Effector memory CD8-positive, alpha-beta T cell (primary cell): ENCODE results near the gene CA14.
"Not testable (repeated sequence)": the region's sequence is repeated elsewhere in the genome, so short reads cannot be mapped to it uniquely, and the experiment has no call there.

Source experiments
- ATAC-seq: fragments of 150-1000 bp; cut with Tn5 transposase; replicated peaks from 2 replicates; pipeline ENCODE4 v1.10.0; 2021; ENCODE audit warnings: mild to moderate bottlenecking, moderate library complexity
- DNase-seq, 3 experiments: peaks; one replicate each; pipeline ENCODE4 v3.0.0; 2021
- H3K27ac Mint-ChIP-seq, 2 donors: one replicate each; pipeline ENCODE4 v1.8.0; 2022; ENCODE audit warnings: mild to moderate bottlenecking in 2 of 2, mixed read lengths in 2 of 2, moderate library complexity in 2 of 2
- H3K27me3 Mint-ChIP-seq, 2 donors: one replicate each; pipeline ENCODE4 v1.8.0; 2022; ENCODE audit warnings: mixed read lengths in 2 of 2
- H3K36me3 Mint-ChIP-seq: one replicate; pipeline ENCODE4 v1.8.0; 2022; ENCODE audit warnings: mild to moderate bottlenecking, moderate library complexity, mixed read lengths; ENCODE audit not compliant: insufficient read depth
- H3K4me1 Mint-ChIP-seq, 2 donors: one replicate each; pipeline ENCODE4 v1.8.0; 2022; ENCODE audit warnings: low read depth in 2 of 2, mixed read lengths in 2 of 2
- H3K4me3 Mint-ChIP-seq, 2 donors: one replicate each; pipeline ENCODE4 v1.8.0; 2022; ENCODE audit warnings: mild to moderate bottlenecking in 2 of 2, mixed read lengths in 2 of 2, moderate library complexity in 2 of 2
- H3K9me3 Mint-ChIP-seq, 2 donors: one replicate each; pipeline ENCODE4 v1.8.0; 2022; ENCODE audit warnings: mixed read lengths in 2 of 2

CA14 gene

DNA sequence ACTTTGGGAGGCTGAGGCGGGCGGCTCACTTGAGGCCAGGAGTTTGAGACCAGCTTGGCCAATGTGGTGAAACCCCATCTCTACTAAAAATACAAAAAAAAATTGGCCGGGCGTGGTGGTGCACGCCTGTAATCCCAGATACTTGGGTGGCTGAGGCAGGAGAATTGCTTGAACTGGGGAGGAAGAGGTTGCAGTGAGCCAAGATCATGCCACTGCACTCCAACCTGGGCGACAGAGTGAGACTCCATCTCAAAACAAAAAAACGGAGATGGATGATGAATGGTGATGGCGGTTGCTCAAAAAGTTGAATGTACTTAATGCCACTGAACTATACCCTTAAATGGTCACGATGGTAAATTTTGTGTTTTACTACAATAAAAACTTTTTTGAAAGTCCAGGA is 51.0 kb downstream of the CA14 start:
- not testable (repeated sequence) for H3K36me3 Mint-ChIP-seq, H3K4me3 Mint-ChIP-seq, H3K9me3 Mint-ChIP-seq, DNase-seq, H3K27me3 Mint-ChIP-seq, ATAC-seq, H3K27ac Mint-ChIP-seq, H3K4me1 Mint-ChIP-seq

GRCh38 chr1:150309758-150310508 is 52.4 kb downstream of the CA14 start:
- H3K27ac Mint-ChIP-seq, result no peak overlapping the region

GRCh38 chr1:150311762-150312161 is 54.2 kb downstream of the CA14 start:
- DNase-seq (no peak), ATAC-seq (no peak)
- Mint-ChIP-seq H3K4me3 (no peak overlapping the region), H3K36me3 (peaks cover 10% of the 10 kb centered on the region), H3K27ac (no peak overlapping the region), H3K27me3 (no peaks in the 10 kb centered on the region), H3K9me3 (no peaks in the 10 kb centered on the region), H3K4me1 (no peaks in the 10 kb centered on the region)

More at GRCh38 chr1:150309758-150310508, 52.4 kb downstream of the CA14 start:
- no peaks in the 10 kb centered on the region for H3K4me1 Mint-ChIP-seq
- ATAC-seq (no peak), DNase-seq (no peak)
- H3K27me3 Mint-ChIP-seq, result no peaks in the 10 kb centered on the region
- H3K4me3 Mint-ChIP-seq, result no peak overlapping the region
- peaks cover 7% of the 10 kb centered on the region for H3K36me3 Mint-ChIP-seq
- H3K9me3 Mint-ChIP-seq, result no peaks in the 10 kb centered on the region
